H1 (cell line): ENCODE data around the gene PPP2R2C.

Experiments
- EZH2 ChIP-seq: fragments of 200-600 bp; sonication (generic); IDR thresholded peaks from 2 replicates; pipeline ENCODE4 v1.7.1; 2012; ENCODE audit warnings: low read depth, mild to moderate bottlenecking, moderate library complexity, low read length, inconsistent platforms; ENCODE audit not compliant: severe bottlenecking
- TAF7 ChIP-seq: optimal IDR thresholded peaks from 2 replicates; pipeline ENCODE3; 2011; ENCODE audit warnings: low read depth, mild to moderate bottlenecking, inconsistent platforms, low read length, moderate library complexity, borderline replicate concordance
- TF ChIP-seq, protein P1 (sequence below), 3 experiments: IDR thresholded peaks; 1 replicate in 2 of 3; 2 replicates in 1 of 3; pipeline versions ENCODE4 v1.5.1 to v1.6.1; 2011; ENCODE audit warnings: low read length in 3 of 3, mild to moderate bottlenecking in 3 of 3, inconsistent platforms in 2 of 3, low read depth in 1 of 3, moderate library complexity in 1 of 3; ENCODE audit not compliant: insufficient read depth in 1 of 3; ENCODE audit errors: control extremely low read depth in 1 of 3

DNA sequence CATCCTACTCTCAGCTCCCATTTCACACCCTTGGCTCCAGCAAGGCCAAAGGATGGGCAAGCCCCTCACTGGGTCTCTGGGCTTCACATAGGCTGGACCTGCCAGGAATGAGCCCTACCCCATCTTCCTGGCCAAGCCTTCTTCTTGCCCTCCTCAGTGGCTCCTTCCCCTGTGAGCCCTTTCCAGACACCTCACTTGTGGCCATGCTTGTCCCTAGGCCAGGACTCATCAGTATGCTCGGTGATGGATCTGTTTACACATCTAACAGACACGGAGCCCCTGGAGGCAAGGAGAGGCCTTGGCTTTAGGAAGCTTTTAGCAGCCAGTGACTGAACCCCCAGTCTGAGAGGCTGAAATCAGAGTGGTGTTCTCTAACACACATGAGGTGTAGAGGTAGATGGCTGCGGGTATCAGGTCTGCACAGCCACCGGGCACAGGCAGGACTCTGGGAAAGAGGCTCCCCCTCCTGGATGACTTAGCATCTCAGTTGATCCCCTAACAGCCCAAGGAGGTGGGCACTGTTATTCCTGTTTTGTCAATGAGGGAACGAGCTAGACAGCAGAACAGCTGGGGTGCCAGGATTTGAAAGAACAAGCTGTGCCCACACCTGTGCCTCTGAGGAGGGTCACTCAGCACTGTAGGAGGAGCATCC, 44.8 kb downstream of the PPP2R2C start:
- TF ChIP-seq EZH2 (no peak), TAF7 (no peak)
- TF ChIP-seq, protein P1, sequence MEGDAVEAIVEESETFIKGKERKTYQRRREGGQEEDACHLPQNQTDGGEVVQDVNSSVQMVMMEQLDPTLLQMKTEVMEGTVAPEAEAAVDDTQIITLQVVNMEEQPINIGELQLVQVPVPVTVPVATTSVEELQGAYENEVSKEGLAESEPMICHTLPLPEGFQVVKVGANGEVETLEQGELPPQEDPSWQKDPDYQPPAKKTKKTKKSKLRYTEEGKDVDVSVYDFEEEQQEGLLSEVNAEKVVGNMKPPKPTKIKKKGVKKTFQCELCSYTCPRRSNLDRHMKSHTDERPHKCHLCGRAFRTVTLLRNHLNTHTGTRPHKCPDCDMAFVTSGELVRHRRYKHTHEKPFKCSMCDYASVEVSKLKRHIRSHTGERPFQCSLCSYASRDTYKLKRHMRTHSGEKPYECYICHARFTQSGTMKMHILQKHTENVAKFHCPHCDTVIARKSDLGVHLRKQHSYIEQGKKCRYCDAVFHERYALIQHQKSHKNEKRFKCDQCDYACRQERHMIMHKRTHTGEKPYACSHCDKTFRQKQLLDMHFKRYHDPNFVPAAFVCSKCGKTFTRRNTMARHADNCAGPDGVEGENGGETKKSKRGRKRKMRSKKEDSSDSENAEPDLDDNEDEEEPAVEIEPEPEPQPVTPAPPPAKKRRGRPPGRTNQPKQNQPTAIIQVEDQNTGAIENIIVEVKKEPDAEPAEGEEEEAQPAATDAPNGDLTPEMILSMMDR (IDR thresholded peaks at IDR 0.05; ENCODE audit: control extremely low read depth in 1 of 3, insufficient read depth in 1 of 3, low read depth in 1 of 3, low read length in 3 of 3): peak in 2 of 3 experiments; percentile 58 to 59; a peak in 3 of 4 replicates
